GM12878 (cell line): ENCODE results near the gene ADAMTS3.

Experiments used
- ATF3 ChIP-seq: IDR thresholded peaks from 2 replicates; pipeline ENCODE4 v1.6.1; 2011; ENCODE audit warnings: low read depth, mild to moderate bottlenecking, low read length, moderate library complexity, borderline replicate concordance; ENCODE audit errors: extremely low read depth
- CTCF ChIP-seq, 3 experiments: IDR thresholded peaks in 2 of 3; conservative IDR thresholded peaks in 1 of 3; 2 replicates each; pipeline ENCODE4 v1.5.1; 2011; ENCODE audit warnings: low read depth in 3 of 3, low read length in 3 of 3, mild to moderate bottlenecking in 3 of 3, control low read depth in 2 of 3, moderate library complexity in 2 of 3, inconsistent platforms in 1 of 3, mixed read lengths in 1 of 3; ENCODE audit not compliant: control insufficient read depth in 2 of 3, insufficient read depth in 1 of 3; ENCODE audit errors: extremely low read depth in 1 of 3
- E4F1 ChIP-seq: fragments of 450-650 bp; IDR thresholded peaks from 2 replicates; pipeline ENCODE4 v1.6.1; 2018; ENCODE audit warnings: borderline replicate concordance, mild to moderate bottlenecking; ENCODE audit not compliant: partially characterized antibody
- EGR1 ChIP-seq, 2 experiments: IDR thresholded peaks; 1 replicate in 1 of 2; 2 replicates in 1 of 2; pipeline ENCODE4 v1.6.1; 2011 to 2012; ENCODE audit warnings: low read depth in 2 of 2, low read length in 2 of 2, borderline replicate concordance in 1 of 2, mild to moderate bottlenecking in 1 of 2, moderate library complexity in 1 of 2
- EZH2 ChIP-seq: IDR thresholded peaks from 2 replicates; pipeline ENCODE4 v1.6.1; 2012; ENCODE audit warnings: low read depth, mild to moderate bottlenecking, control low read depth, inconsistent platforms, low read length, borderline replicate concordance; ENCODE audit not compliant: control insufficient read depth
- MEF2A ChIP-seq: IDR thresholded peaks from 2 replicates; pipeline ENCODE4 v1.6.1; 2011; ENCODE audit warnings: low read depth, mild to moderate bottlenecking, low read length, moderate library complexity; ENCODE audit not compliant: insufficient read depth
- MYC ChIP-seq: IDR thresholded peaks from 2 replicates; pipeline ENCODE4 v1.6.1; 2011; ENCODE audit warnings: mild to moderate bottlenecking, low read length, moderate library complexity, inconsistent platforms; ENCODE audit not compliant: insufficient read depth, insufficient replicate concordance, insufficient read length, severe bottlenecking
- NFIC ChIP-seq: IDR thresholded peaks from 2 replicates; pipeline ENCODE4 v1.6.1; 2012; ENCODE audit warnings: low read depth, mild to moderate bottlenecking, inconsistent platforms, low read length, moderate library complexity
- POLR2A ChIP-seq: IDR thresholded peaks from 2 replicates; pipeline ENCODE4 v1.6.1; 2011; ENCODE audit warnings: low read depth, mild to moderate bottlenecking, low read length
- RAD21 ChIP-seq: IDR thresholded peaks from 2 replicates; pipeline ENCODE4 v1.6.1; 2011; ENCODE audit warnings: mild to moderate bottlenecking, low read depth, low read length, moderate library complexity; ENCODE audit not compliant: insufficient read depth
- SPI1 ChIP-seq: IDR thresholded peaks from 2 replicates; pipeline ENCODE4 v1.6.1; 2011; ENCODE audit warnings: low read depth, mild to moderate bottlenecking, low read length, moderate library complexity, borderline replicate concordance; ENCODE audit not compliant: insufficient read depth
- TCF7 ChIP-seq: IDR thresholded peaks from 2 replicates; pipeline ENCODE4 v1.6.1; 2014; ENCODE audit warnings: antibody characterized with exemption, borderline replicate concordance

- TF ChIP-seq TCF7 (no peak), RAD21 (no peak), CTCF (IDR thresholded peaks at IDR 0.05 in 2 of 3, conservative IDR thresholded peaks at IDR 0.05 in 1 of 3; ENCODE audit: control insufficient read depth in 2 of 3, extremely low read depth in 1 of 3, insufficient read depth in 1 of 3, low read depth in 3 of 3, low read length in 3 of 3) (no peak), EZH2 (no peak), MEF2A (no peak), POLR2A (no peak), E4F1 (no peak), ATF3 (no peak), MYC (no peak), NFIC (no peak), EGR1 (IDR thresholded peaks at IDR 0.05; ENCODE audit: borderline replicate concordance in 1 of 2, low read depth in 2 of 2, low read length in 2 of 2) (no peak), SPI1 (no peak)
Measured at GRCh38 chr4:72577211-72577610, 8.2 kb upstream of the ADAMTS3 start.
